D341Med (cell line): Measurements from ENCODE around the gene STT3A.

Experiments used
- DNase-seq: peaks from one replicate; pipeline ENCODE4 v3.0.0; 2012; ENCODE audit warnings: low spot score

The STT3A gene

GRCh38 chr11:125667151-125667550 is 74.5 kb downstream of the STT3A start:
- DNase-seq: no peak

GRCh38 chr11:125670172-125670571 is 77.5 kb downstream of the STT3A start:
- DNase-seq: no peak

GRCh38 chr11:125671561-125671960 is 78.9 kb downstream of the STT3A start:
- DNase-seq: no peak
